H1 (cell line): ENCODE results near the gene ROBO2. TPM values are rescaled to one million over a fixed set of nuclear protein-coding genes. Genes with fewer than 3 reads are reported as not detected.

Source experiments
- CTCF ChIA-PET: fragments of 300-600 bp; sonication (Branson Sonifier 250); formaldehyde crosslinking; loops from one replicate; lab custom pipeline; 2021; ENCODE audit not compliant: partially characterized antibody; lab: Charles Lee
- POLR2A ChIA-PET: fragments of 300-600 bp; sonication (Branson Sonifier 250); formaldehyde crosslinking; loops from one replicate; lab custom pipeline; 2021; ENCODE audit warnings: inconsistent platforms; ENCODE audit not compliant: partially characterized antibody; lab: Charles Lee
- DNase-seq, 2 experiments: peaks; one replicate each; pipeline versions ENCODE4 v3.0.0 to v3.0.0-alpha.2; 2010 to 2022; ENCODE audit warnings: low spot score in 2 of 2, low read depth in 1 of 2, mixed read lengths in 1 of 2
- FAIRE-seq: peaks from 2 replicates; lab custom pipeline; 2011; peaks lifted over from hg19 to GRCh38; lab: Jason Lieb, UNC
- H2AFZ ChIP-seq: 2 replicates; pipeline ENCODE4 v1.8.1; 2012; ENCODE audit warnings: low read length, inconsistent platforms
- H2AK5ac ChIP-seq: 2 replicates; pipeline ENCODE4 v1.6.1; 2013; ENCODE audit warnings: low read depth, low read length
- H2BK120ac ChIP-seq: replicated peaks from 2 replicates; pipeline ENCODE3; 2013; ENCODE audit warnings: low read depth, low read length, inconsistent platforms
- H2BK12ac ChIP-seq: 2 replicates; pipeline ENCODE4 v1.6.1; 2013; ENCODE audit warnings: low read depth, low read length
- H2BK15ac ChIP-seq: 2 replicates; pipeline ENCODE4 v1.6.1; 2013; ENCODE audit warnings: low read length
- H2BK20ac ChIP-seq: 2 replicates; pipeline ENCODE4 v1.6.1; 2013; ENCODE audit warnings: low read length
- H2BK5ac ChIP-seq: 2 replicates; pipeline ENCODE4 v1.6.1; 2013; ENCODE audit warnings: low read depth, low read length
- H3K14ac ChIP-seq: 2 replicates; pipeline ENCODE4 v1.6.1; 2013; ENCODE audit warnings: inconsistent platforms; ENCODE audit not compliant: insufficient read length
- H3K18ac ChIP-seq: 2 replicates; pipeline ENCODE4 v1.6.1; 2013; ENCODE audit warnings: low read length; ENCODE audit errors: extremely low read depth
- H3K23ac ChIP-seq: 2 replicates; pipeline ENCODE4 v1.6.1; 2013; ENCODE audit warnings: inconsistent platforms; ENCODE audit not compliant: insufficient read length
- H3K23me2 ChIP-seq: 2 replicates; pipeline ENCODE4 v1.6.1; 2013; ENCODE audit warnings: low read depth, low read length
- H3K27ac ChIP-seq: 2 replicates; pipeline ENCODE4 v1.6.1; 2011; ENCODE audit warnings: low read depth, low read length, inconsistent platforms
- H3K27me3 ChIP-seq, 4 experiments: replicated peaks in 1 of 4; 1 replicate in 1 of 4; 2 replicates in 3 of 4; pipeline versions ENCODE4 v1.6.1 to v1.8.1; 2011 to 2013; ENCODE audit warnings: low read length in 3 of 4, mild to moderate bottlenecking in 3 of 4, inconsistent platforms in 2 of 4, mixed read lengths in 2 of 4, moderate library complexity in 1 of 4; ENCODE audit not compliant: control insufficient read depth in 3 of 4, insufficient read depth in 3 of 4; ENCODE audit errors: extremely low read depth in 1 of 4
- H3K36me3 ChIP-seq, 4 experiments: 2 replicates each; pipeline versions ENCODE4 v1.6.1 to v1.8.1; 2011 to 2013; ENCODE audit warnings: mild to moderate bottlenecking in 4 of 4, low read length in 3 of 4, moderate library complexity in 2 of 4, control low read depth in 1 of 4, inconsistent platforms in 1 of 4; ENCODE audit not compliant: insufficient read depth in 4 of 4, control insufficient read depth in 2 of 4
- H3K4ac ChIP-seq: replicated peaks from 2 replicates; pipeline ENCODE3; 2013; ENCODE audit warnings: low read length, low read depth, mixed read lengths, inconsistent platforms; ENCODE audit not compliant: insufficient read length
- H3K4me1 ChIP-seq, 4 experiments: replicated peaks in 1 of 4; 1 replicate in 1 of 4; 2 replicates in 3 of 4; pipeline versions ENCODE4 v1.6.1 to v1.8.1; 2011 to 2013; ENCODE audit warnings: low read length in 3 of 4, inconsistent platforms in 2 of 4, mixed read lengths in 1 of 4; ENCODE audit not compliant: insufficient read depth in 4 of 4, control insufficient read depth in 3 of 4
- H3K4me2 ChIP-seq, 2 experiments: 2 replicates each; pipeline versions ENCODE4 v1.6.1 to v1.8.1; 2011 to 2013; ENCODE audit warnings: low read depth in 2 of 2, low read length in 2 of 2, control low read depth in 1 of 2, inconsistent platforms in 1 of 2, mild to moderate bottlenecking in 1 of 2; ENCODE audit not compliant: insufficient read depth in 1 of 2
- H3K4me3 ChIP-seq, 4 experiments: fragments of 200-600, 300-600 bp in 1 of 4; sonication (generic), shearing (Covaris generic), sonication (Bioruptor Twin) in 1 of 4; 2 replicates each; pipeline versions ENCODE4 v1.5.1 to v1.8.1; 2011 to 2016; ENCODE audit warnings: low read length in 4 of 4, low read depth in 3 of 4, control low read depth in 2 of 4, inconsistent platforms in 2 of 4, mild to moderate bottlenecking in 2 of 4, mixed read lengths in 1 of 4, moderate library complexity in 1 of 4; ENCODE audit not compliant: insufficient read depth in 2 of 4; ENCODE audit errors: extremely low read depth in 1 of 4
- H3K56ac ChIP-seq: replicated peaks from 2 replicates; pipeline ENCODE3; 2013; ENCODE audit warnings: low read depth, mild to moderate bottlenecking, mixed read lengths, low read length, inconsistent platforms; ENCODE audit not compliant: insufficient read length
- H3K79me1 ChIP-seq: 2 replicates; pipeline ENCODE4 v1.6.1; 2013; ENCODE audit warnings: low read depth, low read length, control low read depth
- H3K79me2 ChIP-seq, 2 experiments: 2 replicates each; pipeline versions ENCODE4 v1.6.1 to v1.8.1; 2012 to 2013; ENCODE audit warnings: low read length in 2 of 2, mild to moderate bottlenecking in 2 of 2, inconsistent platforms in 1 of 2; ENCODE audit not compliant: insufficient read depth in 2 of 2, control insufficient read depth in 1 of 2
- H3K9ac ChIP-seq, 4 experiments: replicated peaks in 1 of 4; 1 replicate in 1 of 4; 2 replicates in 3 of 4; pipeline versions ENCODE4 v1.6.1 to v1.8.1; 2011 to 2013; ENCODE audit warnings: low read depth in 3 of 4, low read length in 3 of 4, control low read depth in 2 of 4, mild to moderate bottlenecking in 2 of 4, moderate library complexity in 2 of 4, inconsistent platforms in 1 of 4; ENCODE audit errors: extremely low read depth in 1 of 4
- H3K9me3 ChIP-seq, 2 experiments: 2 replicates each; pipeline versions ENCODE4 v1.6.1 to v1.8.1; 2012 to 2013; ENCODE audit warnings: mild to moderate bottlenecking in 2 of 2, moderate library complexity in 2 of 2, control low read depth in 1 of 2, inconsistent platforms in 1 of 2, low read depth in 1 of 2, low read length in 1 of 2, mixed read lengths in 1 of 2; ENCODE audit not compliant: insufficient read depth in 2 of 2
- H4K20me1 ChIP-seq, 2 experiments: replicated peaks in 1 of 2; 2 replicates each; pipeline versions ENCODE3 to v1.8.1; 2011 to 2013; ENCODE audit warnings: inconsistent platforms in 2 of 2, low read length in 2 of 2, mild to moderate bottlenecking in 1 of 2; ENCODE audit not compliant: insufficient read depth in 2 of 2, control insufficient read depth in 1 of 2
- H4K5ac ChIP-seq: 2 replicates; pipeline ENCODE4 v1.6.1; 2013; ENCODE audit warnings: low read length, low read depth, mixed read lengths, inconsistent platforms; ENCODE audit not compliant: insufficient read length
- H4K8ac ChIP-seq: 2 replicates; pipeline ENCODE4 v1.8.0; 2013; ENCODE audit warnings: mild to moderate bottlenecking, moderate library complexity, low read length, inconsistent platforms; ENCODE audit not compliant: insufficient read depth; ENCODE audit errors: extremely low read depth
- H4K91ac ChIP-seq: replicated peaks from 2 replicates; pipeline ENCODE3; 2013; ENCODE audit warnings: low read length, mixed read lengths, inconsistent platforms; ENCODE audit not compliant: insufficient read length
- HDAC2 ChIP-seq, 2 experiments: fragments of 300-600 bp in 1 of 2; sonication (generic) in 1 of 2; IDR thresholded peaks; 2 replicates each; pipeline ENCODE4 v1.6.1; 2011 to 2012; ENCODE audit warnings: low read depth in 2 of 2, low read length in 2 of 2, mild to moderate bottlenecking in 2 of 2, moderate library complexity in 2 of 2, borderline replicate concordance in 1 of 2, inconsistent platforms in 1 of 2
- SRF ChIP-seq: IDR thresholded peaks from 2 replicates; pipeline ENCODE4 v1.6.1; 2011; ENCODE audit warnings: mild to moderate bottlenecking, low read depth, low read length, moderate library complexity
- WGBS, 2 experiments: shearing (Covaris generic) in 1 of 2; methylation state at CpG; one replicate each; pipeline versions ENCODE4 v1.1.6 to v1.1.7; 2013 to 2015; ENCODE audit warnings: low lambda C conversion rate in 2 of 2, mixed read lengths in 2 of 2, inconsistent platforms in 1 of 2, low coverage in 1 of 2, missing lambda C conversion rate in 1 of 2; ENCODE audit not compliant: insufficient replicate concordance in 2 of 2, insufficient coverage in 1 of 2, insufficient read length in 1 of 2; ENCODE audit errors: extremely low coverage in 1 of 2, missing lambda C conversion rate in 1 of 2; 5-methylcytosine and 5-hydroxymethylcytosine counted together
- polyA plus RNA-seq, 7 experiments: library from polyadenylated mRNA; depleted of rRNA in 3 of 7; stranded (reverse) in 5 of 7; unstranded in 2 of 7; fragments of >200 nt in 5 of 7; fragments of 200-250 nt in 2 of 7; gene quantifications; 1 replicate in 5 of 7; 2 replicates in 1 of 7; 4 replicates in 1 of 7; pipeline versions ENCODE4 v1.2.1 to v1.2.3, GENCODE V29; 2011 to 2013; ENCODE audit warnings: missing spikeins in 2 of 7, mixed read lengths in 2 of 7
- total RNA-seq: library from RNA; stranded (reverse); fragmentation: NEBNext Ultra II Directional; extraction: Animal tissue kit (Norgen Biotek cat#: 25700); gene quantifications from 2 replicates; pipeline ENCODE4 v1.2.1, GENCODE V29; 2021

The ROBO2 gene
- total and polyA plus RNA-seq, 2 of the 8 experiments (the other 6 are each of a cell fraction or from before 2014, with no cell fraction given), result 1.5 to 2.9 TPM

DNA sequence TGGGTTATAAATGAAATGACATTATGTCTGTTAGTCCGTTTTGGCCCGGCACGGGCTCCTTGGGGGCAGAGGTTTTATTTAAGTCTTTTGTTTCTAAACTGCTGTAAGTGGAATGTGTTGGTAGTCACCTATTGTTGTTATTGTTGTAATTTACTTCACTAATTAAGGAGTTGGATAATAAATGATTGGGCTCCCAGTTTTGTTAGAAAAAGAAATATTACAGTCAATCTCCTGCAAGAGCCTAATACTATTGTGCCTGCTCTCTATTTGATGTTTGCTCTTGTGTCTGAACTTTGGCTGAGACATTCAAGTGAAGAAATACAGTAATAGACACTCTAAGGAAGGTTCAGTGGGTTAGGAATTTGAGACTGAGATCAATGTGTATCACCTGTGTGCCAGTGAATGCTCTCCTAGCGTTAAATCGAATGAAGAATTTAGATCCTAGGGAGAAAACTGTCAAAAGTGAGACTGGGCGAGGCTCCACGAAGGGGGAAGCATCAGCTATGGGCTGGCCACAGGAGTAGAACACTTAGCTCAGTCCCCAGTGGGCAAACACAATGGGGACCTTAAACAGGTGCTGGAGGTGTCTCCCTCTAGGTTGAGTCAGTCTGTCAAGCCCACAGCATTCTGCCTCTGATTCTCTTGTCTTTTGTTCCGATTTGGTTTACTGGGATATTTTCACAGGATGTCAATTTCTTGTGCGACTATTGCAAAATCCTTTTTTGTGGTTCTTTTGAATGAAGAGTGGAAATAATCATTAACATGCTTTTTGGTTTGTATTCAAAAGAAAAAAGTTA lies 1.2 kb downstream of the ROBO2 start:
- no peak overlapping the region for H2BK20ac ChIP-seq
- H4K8ac ChIP-seq, result no peak overlapping the region
- H2BK15ac ChIP-seq, result no peak overlapping the region
- no peaks in the 10 kb centered on the region for H4K20me1 ChIP-seq
- TF ChIP-seq HDAC2 (IDR thresholded peaks at IDR 0.05; ENCODE audit: borderline replicate concordance in 1 of 2, low read depth in 2 of 2, low read length in 2 of 2) (no peak), SRF (no peak)
- TF ChIP-seq, all 59 proteins: peak for 0
- H3K4me3 ChIP-seq, result peak overlapping the region; percentile 59 to 89 (median 75); a peak in 5 of 8 replicates
- DNase-seq (no peak), FAIRE-seq (no peak)
- H3K27me3 ChIP-seq, result peaks cover 0 to 6% (median 5%) of the 10 kb centered on the region in 4 experiments; a peak in 5 of 7 replicates
- no peak overlapping the region for H3K23ac ChIP-seq
- no peak overlapping the region for H2BK120ac ChIP-seq
- no peak overlapping the region for H3K9ac ChIP-seq
- no peak overlapping the region for H4K5ac ChIP-seq
- H2BK5ac ChIP-seq, result no peak overlapping the region
- ChIA-PET POLR2A (no interaction called here), CTCF (interaction anchor here (0.7 to 3.3 kb wide), 6 partner anchors 14 to 362 kb away, joined by 3 to 13 read pairs (median 4); no protein-coding TSS in a partner anchor)
- no peak overlapping the region for H2BK12ac ChIP-seq
- no peak overlapping the region for H3K56ac ChIP-seq
- H3K18ac ChIP-seq, result no peak overlapping the region
- no peaks in the 10 kb centered on the region for H3K36me3 ChIP-seq
- H3K4me1 ChIP-seq, result peaks cover 0 to 9% (median 5%) of the 10 kb centered on the region in 4 experiments; a peak in 5 of 7 replicates
- peak overlapping the region; percentile 82 to 93 for H3K4me2 ChIP-seq
- H3K23me2 ChIP-seq, result peaks cover 15% of the 10 kb centered on the region
- no peak overlapping the region for H3K14ac ChIP-seq
- no peak overlapping the region for H4K91ac ChIP-seq
- no peaks in the 10 kb centered on the region for H3K9me3 ChIP-seq
- H2AK5ac ChIP-seq, result no peak overlapping the region
- no peak overlapping the region for H3K27ac ChIP-seq
- no peaks in the 10 kb centered on the region for H3K79me1 ChIP-seq
- H3K4ac ChIP-seq, result no peak overlapping the region
- no peak overlapping the region for H2AFZ ChIP-seq
- 57% methylated on average over 9 of the region's 9 CpGs; no CpG with 5 or more reads in 1 of the 2 experiments for WGBS, 2 experiments
- H3K79me2 ChIP-seq, result no peaks in the 10 kb centered on the region
